HG02763 (cell line): Measurements from ENCODE around the gene RAI14.

Experiments
- ATAC-seq: cut with Tn5 transposase; IDR thresholded peaks from one replicate; pipeline ENCODE4 v1.9.1; 2021; ENCODE audit warnings: mild to moderate bottlenecking, moderate library complexity; ENCODE audit not compliant: unreplicated experiment

The RAI14 gene

GRCh38 chr5:34674187-34674586 lies 18.1 kb downstream of the RAI14 start:
- ATAC-seq, result no peak

GRCh38 chr5:34675857-34676256 lies 19.7 kb downstream of the RAI14 start:
- ATAC-seq, result no peak

- ATAC-seq, result no peak
Observed at GRCh38 chr5:34676416-34676815, 20.3 kb downstream of the RAI14 start.

GRCh38 chr5:34677428-34677827 lies 21.3 kb downstream of the RAI14 start:
- ATAC-seq, result no peak

GRCh38 chr5:34680896-34681295 lies 24.8 kb downstream of the RAI14 start:
- ATAC-seq, result no peak

- ATAC-seq, result no peak
Observed at GRCh38 chr5:34682926-34683623, 26.9 kb downstream of the RAI14 start.

GRCh38 chr5:34684281-34684979 lies 28.3 kb downstream of the RAI14 start:
- no peak for ATAC-seq

- no peak for ATAC-seq
Observed at GRCh38 chr5:34684980-34685352, 28.8 kb downstream of the RAI14 start.

GRCh38 chr5:34685485-34686165 lies 29.5 kb downstream of the RAI14 start:
- no peak for ATAC-seq

- ATAC-seq, result no peak
Observed at GRCh38 chr5:34686762-34687268, 30.7 kb downstream of the RAI14 start.

GRCh38 chr5:34687269-34688011 lies 31.3 kb downstream of the RAI14 start:
- no peak for ATAC-seq

- no peak for ATAC-seq
Observed at GRCh38 chr5:34688015-34688810, 32.1 kb downstream of the RAI14 start.

- no peak for ATAC-seq
Observed at GRCh38 chr5:34690301-34690700, 34.2 kb downstream of the RAI14 start.

GRCh38 chr5:34690898-34691297 lies 34.8 kb downstream of the RAI14 start:
- ATAC-seq, result no peak

GRCh38 chr5:34691326-34691725 lies 35.2 kb downstream of the RAI14 start:
- ATAC-seq, result no peak

GRCh38 chr5:34692786-34693185 lies 36.7 kb downstream of the RAI14 start:
- ATAC-seq, result no peak

GRCh38 chr5:34694012-34694411 lies 37.9 kb downstream of the RAI14 start:
- ATAC-seq, result no peak

GRCh38 chr5:34694685-34695084 lies 38.6 kb downstream of the RAI14 start:
- no peak for ATAC-seq

GRCh38 chr5:34695275-34696027 lies 39.3 kb downstream of the RAI14 start:
- no peak for ATAC-seq
